CD14-positive monocyte (primary cell): Measurements from ENCODE around the gene RIMBP2. TPM values are rescaled to one million over a fixed set of nuclear protein-coding genes. Genes with fewer than 3 reads are reported as not detected.

ENCODE experiments used
- DNase-seq, 3 donors: peaks; one replicate each; pipeline ENCODE4 v3.0.0-alpha.2; 2011 to 2022
- H2AFZ ChIP-seq: 2 replicates; pipeline ENCODE4 v1.6.0; 2012; ENCODE audit warnings: mild to moderate bottlenecking, low read depth, low read length, inconsistent platforms; ENCODE audit not compliant: insufficient read depth, poor library complexity, severe bottlenecking
- H3K27ac ChIP-seq, 2 donors: 1 replicate in 1 of 2; 2 replicates in 1 of 2; pipeline ENCODE4 v1.5.1; 2012 to 2013; ENCODE audit warnings: low read length in 2 of 2, control low read depth in 1 of 2, inconsistent platforms in 1 of 2, low read depth in 1 of 2, mild to moderate bottlenecking in 1 of 2
- H3K27me3 ChIP-seq, 2 donors: one replicate each; pipeline versions ENCODE4 v1.6.0 to v1.6.1; 2011 to 2013; ENCODE audit warnings: low read length in 2 of 2; ENCODE audit not compliant: control insufficient read depth in 2 of 2, insufficient read depth in 2 of 2
- H3K36me3 ChIP-seq, 2 donors: replicated peaks in 1 of 2; 1 replicate in 1 of 2; 2 replicates in 1 of 2; pipeline versions ENCODE4 v1.5.1 to v1.6.1; 2012 to 2013; ENCODE audit warnings: low read length in 2 of 2, control low read depth in 1 of 2, inconsistent platforms in 1 of 2, mild to moderate bottlenecking in 1 of 2; ENCODE audit not compliant: insufficient read depth in 2 of 2, control insufficient read depth in 1 of 2
- H3K4me1 ChIP-seq, 2 donors: 1 replicate in 1 of 2; 2 replicates in 1 of 2; pipeline versions ENCODE4 v1.5.1 to v1.6.1; 2012 to 2013; ENCODE audit warnings: low read length in 2 of 2, control low read depth in 1 of 2, inconsistent platforms in 1 of 2, mild to moderate bottlenecking in 1 of 2, moderate library complexity in 1 of 2; ENCODE audit not compliant: insufficient read depth in 2 of 2, control insufficient read depth in 1 of 2
- H3K4me2 ChIP-seq: replicated peaks from 2 replicates; pipeline ENCODE3; 2012; ENCODE audit warnings: low read length, moderate library complexity, mild to moderate bottlenecking; ENCODE audit not compliant: poor library complexity, severe bottlenecking; ENCODE audit errors: extremely low read depth
- H3K4me3 ChIP-seq, 3 experiments: fragments of 200-600 bp in 1 of 3; sonication (generic) in 1 of 3; replicated peaks in 1 of 3; 1 replicate in 2 of 3; 2 replicates in 1 of 3; pipeline ENCODE4 v1.5.1; 2011 to 2013; ENCODE audit warnings: low read length in 3 of 3, mild to moderate bottlenecking in 3 of 3, control low read depth in 2 of 3, low read depth in 2 of 3, inconsistent platforms in 1 of 3, moderate library complexity in 1 of 3
- H3K79me2 ChIP-seq: 2 replicates; pipeline ENCODE4 v1.6.0; 2012; ENCODE audit warnings: mild to moderate bottlenecking, control low read depth, inconsistent platforms, low read length, moderate library complexity; ENCODE audit not compliant: insufficient read depth
- H3K9ac ChIP-seq: 2 replicates; pipeline ENCODE4 v1.6.0; 2017; ENCODE audit warnings: low read length, mild to moderate bottlenecking; ENCODE audit not compliant: insufficient read depth, poor library complexity, severe bottlenecking
- H3K9me3 ChIP-seq, 2 donors: replicated peaks in 1 of 2; 1 replicate in 1 of 2; 2 replicates in 1 of 2; pipeline versions ENCODE4 v1.5.1 to v1.6.1; 2012 to 2013; ENCODE audit warnings: low read length in 2 of 2, control low read depth in 1 of 2; ENCODE audit not compliant: control insufficient read depth in 1 of 2, insufficient read depth in 1 of 2
- H4K20me1 ChIP-seq: 2 replicates; pipeline ENCODE4 v1.6.0; 2012; ENCODE audit warnings: mild to moderate bottlenecking, low read length, control low read depth, moderate library complexity; ENCODE audit not compliant: insufficient read depth
- H3K27ac Mint-ChIP-seq, 7 donors: one replicate each; pipeline ENCODE4 v1.8.0; 2020; ENCODE audit warnings: mild to moderate bottlenecking in 7 of 7, mixed read lengths in 7 of 7, moderate library complexity in 6 of 7, inconsistent platforms in 2 of 7
- H3K27me3 Mint-ChIP-seq, 3 donors: one replicate each; pipeline ENCODE4 v1.8.0; 2021 to 2022; ENCODE audit warnings: low read depth in 3 of 3, mild to moderate bottlenecking in 3 of 3, mixed read lengths in 3 of 3, moderate library complexity in 3 of 3, inconsistent platforms in 1 of 3
- H3K36me3 Mint-ChIP-seq, 2 donors: one replicate each; pipeline ENCODE4 v1.8.0; 2020; ENCODE audit warnings: mixed read lengths in 2 of 2, inconsistent platforms in 1 of 2, mild to moderate bottlenecking in 1 of 2
- H3K4me1 Mint-ChIP-seq: one replicate; pipeline ENCODE4 v1.8.0; 2020; ENCODE audit warnings: mild to moderate bottlenecking, mixed read lengths
- H3K4me3 Mint-ChIP-seq, 2 donors: one replicate each; pipeline ENCODE4 v1.8.0; 2020; ENCODE audit warnings: mild to moderate bottlenecking in 2 of 2, mixed read lengths in 2 of 2, moderate library complexity in 1 of 2
- H3K9me3 Mint-ChIP-seq, 7 donors: one replicate each; pipeline ENCODE4 v1.8.0; 2020 to 2022; ENCODE audit warnings: mixed read lengths in 7 of 7, mild to moderate bottlenecking in 6 of 7, moderate library complexity in 6 of 7, inconsistent platforms in 2 of 7
- WGBS: methylation state at CpG from one replicate; pipeline ENCODE4 v1.1.5; 2013; ENCODE audit warnings: missing lambda C conversion rate; ENCODE audit not compliant: insufficient coverage; 5-methylcytosine and 5-hydroxymethylcytosine counted together
- intact Hi-C, 2 donors: fragments of 100-400 bp; cut with micrococcal nuclease; formaldehyde crosslinking; loops; one replicate each; pipeline versions ENCODE4 v1.15.0 to v1.15.1; 2023
- polyA plus RNA-seq, 3 donors: library from polyadenylated mRNA; depleted of rRNA in 1 of 3; unstranded in 2 of 3; stranded (reverse) in 1 of 3; fragments of 300-500 nt in 2 of 3; fragments of >200 nt in 1 of 3; fragmentation: Illumina TruSeq in 2 of 3; gene quantifications; 1 replicate in 2 of 3; 2 replicates in 1 of 3; pipeline ENCODE4 v1.2.3, GENCODE V29; 2012 to 2021
- TF ChIP-seq, protein P1 (sequence below): fragments of 200-600 bp; IDR thresholded peaks from one replicate; pipeline ENCODE4 v1.8.0; 2022; ENCODE audit warnings: antibody characterized with exemption, mild to moderate bottlenecking

RIMBP2 gene
- polyA plus RNA-seq, 3 donors = not detected

DNA sequence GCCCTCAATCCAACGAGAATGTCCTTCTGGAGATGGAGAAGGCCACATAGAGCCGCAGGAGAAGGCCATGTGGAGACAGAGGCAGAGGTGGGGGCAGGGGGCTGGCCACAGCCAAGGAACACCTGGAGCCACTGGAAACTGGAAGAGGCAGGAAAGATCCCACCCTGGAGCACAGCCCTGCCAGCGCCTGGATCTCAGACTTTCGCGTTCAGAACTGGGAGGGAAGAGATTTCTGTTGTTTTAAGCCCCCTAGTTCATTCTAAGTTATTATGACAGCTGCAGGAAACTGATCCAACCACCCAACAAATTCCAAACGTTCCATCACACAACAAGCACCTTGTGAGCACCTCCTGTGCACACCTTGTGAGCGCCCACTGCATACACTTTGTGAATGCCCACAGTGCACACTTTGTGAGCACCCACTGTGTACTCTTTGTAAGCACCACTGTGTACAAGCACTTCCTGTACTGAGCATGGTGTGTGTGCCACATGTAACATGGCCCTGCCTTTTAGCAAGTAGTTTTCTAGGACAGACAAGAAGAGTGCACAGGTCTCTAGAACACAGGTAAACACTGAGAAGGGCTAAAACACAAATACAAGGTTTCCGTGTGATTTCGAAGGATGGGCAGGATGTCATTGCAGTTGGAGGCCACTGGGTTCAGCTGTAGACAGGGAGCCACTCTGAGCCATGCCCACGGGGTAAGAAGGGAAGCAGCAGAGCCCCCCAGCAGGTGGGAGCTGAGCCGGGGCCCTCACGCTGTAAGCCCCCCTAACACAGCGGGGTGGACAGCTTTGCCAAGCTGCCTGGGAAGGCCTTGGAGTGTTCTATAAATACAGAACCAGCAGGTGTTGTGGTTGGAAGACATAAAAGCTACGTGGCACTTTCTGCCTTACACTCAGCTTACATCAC lies 15.4 kb downstream of the RIMBP2 start:
- Histone ChIP-seq H3K4me1 (no peaks in the 10 kb centered on the region), H2AFZ (no peak overlapping the region), H3K27me3 (no peaks in the 10 kb centered on the region), H3K9me3 (no peaks in the 10 kb centered on the region), H3K36me3 (no peaks in the 10 kb centered on the region), H3K4me3 (no peak overlapping the region), H3K27ac (no peak overlapping the region), H3K79me2 (no peaks in the 10 kb centered on the region), H4K20me1 (no peaks in the 10 kb centered on the region), H3K9ac (no peak overlapping the region), H3K4me2 (no peak overlapping the region)
- DNase-seq = no peak
- H3K9me3 Mint-ChIP-seq = peaks cover 0 to 9% (median 4%) of the 10 kb centered on the region in 7 donors
- TF ChIP-seq, protein P1, sequence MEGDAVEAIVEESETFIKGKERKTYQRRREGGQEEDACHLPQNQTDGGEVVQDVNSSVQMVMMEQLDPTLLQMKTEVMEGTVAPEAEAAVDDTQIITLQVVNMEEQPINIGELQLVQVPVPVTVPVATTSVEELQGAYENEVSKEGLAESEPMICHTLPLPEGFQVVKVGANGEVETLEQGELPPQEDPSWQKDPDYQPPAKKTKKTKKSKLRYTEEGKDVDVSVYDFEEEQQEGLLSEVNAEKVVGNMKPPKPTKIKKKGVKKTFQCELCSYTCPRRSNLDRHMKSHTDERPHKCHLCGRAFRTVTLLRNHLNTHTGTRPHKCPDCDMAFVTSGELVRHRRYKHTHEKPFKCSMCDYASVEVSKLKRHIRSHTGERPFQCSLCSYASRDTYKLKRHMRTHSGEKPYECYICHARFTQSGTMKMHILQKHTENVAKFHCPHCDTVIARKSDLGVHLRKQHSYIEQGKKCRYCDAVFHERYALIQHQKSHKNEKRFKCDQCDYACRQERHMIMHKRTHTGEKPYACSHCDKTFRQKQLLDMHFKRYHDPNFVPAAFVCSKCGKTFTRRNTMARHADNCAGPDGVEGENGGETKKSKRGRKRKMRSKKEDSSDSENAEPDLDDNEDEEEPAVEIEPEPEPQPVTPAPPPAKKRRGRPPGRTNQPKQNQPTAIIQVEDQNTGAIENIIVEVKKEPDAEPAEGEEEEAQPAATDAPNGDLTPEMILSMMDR = no peak
- H3K4me3 Mint-ChIP-seq = no peak overlapping the region
- H3K27me3 Mint-ChIP-seq = peaks cover 1 to 11% (median 5%) of the 10 kb centered on the region in 3 donors
- intact Hi-C loops = no loop called here
- no peak overlapping the region for H3K27ac Mint-ChIP-seq
- H3K4me1 Mint-ChIP-seq = no peaks in the 10 kb centered on the region
- 74% methylated on average over 7 of the region's 14 CpGs for WGBS
- no peaks in the 10 kb centered on the region for H3K36me3 Mint-ChIP-seq

DNA sequence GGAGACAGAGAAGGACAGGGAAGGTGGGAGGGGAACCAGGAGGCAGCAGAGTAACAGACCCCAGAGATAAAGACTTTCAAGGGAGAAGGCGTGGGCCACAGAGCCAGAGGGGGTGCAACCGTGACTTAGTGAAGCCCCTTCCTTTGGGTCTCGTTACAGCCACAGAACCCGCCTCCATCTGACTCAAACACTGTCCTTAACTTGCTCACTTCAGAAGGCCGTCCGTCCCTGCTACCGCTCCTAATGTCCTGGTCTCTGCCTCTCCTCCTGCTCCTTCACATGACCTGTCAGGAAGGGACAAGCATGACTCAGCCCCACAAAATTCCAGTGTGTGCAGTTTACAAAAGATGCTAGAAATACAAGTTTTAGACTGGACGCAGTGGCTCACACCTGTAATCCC lies 18.0 kb downstream of the RIMBP2 start:
- no peak overlapping the region for H3K4me3 ChIP-seq
- no peak overlapping the region for H3K9ac ChIP-seq
- no peak overlapping the region for H3K27ac ChIP-seq
- no peaks in the 10 kb centered on the region for H4K20me1 ChIP-seq
- no peaks in the 10 kb centered on the region for H3K27me3 ChIP-seq
- Mint-ChIP-seq H3K9me3 (peaks cover 0 to 9% (median 4%) of the 10 kb centered on the region in 7 donors), H3K4me3 (no peak overlapping the region), H3K36me3 (no peaks in the 10 kb centered on the region), H3K4me1 (no peaks in the 10 kb centered on the region), H3K27ac (no peak overlapping the region), H3K27me3 (peaks cover 1 to 8% (median 3%) of the 10 kb centered on the region in 3 donors)
- H3K79me2 ChIP-seq = no peaks in the 10 kb centered on the region
- TF ChIP-seq, protein P1 = no peak
- no peaks in the 10 kb centered on the region for H3K4me1 ChIP-seq
- no peak overlapping the region for H3K4me2 ChIP-seq
- DNase-seq = no peak
- intact Hi-C loops = no loop called here
- no peaks in the 10 kb centered on the region for H3K9me3 ChIP-seq
- no peak overlapping the region for H2AFZ ChIP-seq
- 90% methylated on average over 6 of the region's 8 CpGs for WGBS
- no peaks in the 10 kb centered on the region for H3K36me3 ChIP-seq
